ENCODE results near the gene LRRC47.
"Not testable (repeated sequence)": the region's sequence is repeated elsewhere in the genome, so short reads cannot be mapped to it uniquely, and the experiment has no call there.

The LRRC47 gene

GRCh38 chr1:3771108-3772026, 24.9 kb downstream of the LRRC47 start:
- DNase-seq, result no peak

- DNase-seq, result no peak
These were observed 26.1 kb downstream of the LRRC47 start for GRCh38 chr1:3770047-3770765.

- DNase-seq, result no peak
These were observed 27.4 kb downstream of the LRRC47 start for GRCh38 chr1:3768811-3769390.

- DNase-seq, result no peak
These were observed 28.9 kb downstream of the LRRC47 start for GRCh38 chr1:3767328-3767925.

GRCh38 chr1:3763351-3764125, 32.8 kb downstream of the LRRC47 start:
- DNase-seq, result no peak

- no peak for DNase-seq
These were observed 33.4 kb downstream of the LRRC47 start for GRCh38 chr1:3762873-3763228.

- DNase-seq, result no peak
These were observed 34.0 kb downstream of the LRRC47 start for GRCh38 chr1:3762151-3762872.

- DNase-seq, result no peak
These were observed 34.8 kb downstream of the LRRC47 start for GRCh38 chr1:3761296-3762010.

- no peak for DNase-seq
These were observed 36.5 kb downstream of the LRRC47 start for GRCh38 chr1:3759796-3760195.

GRCh38 chr1:3759164-3759563, 37.1 kb downstream of the LRRC47 start:
- no peak for DNase-seq

GRCh38 chr1:3756394-3756793, 39.9 kb downstream of the LRRC47 start:
- no peak for DNase-seq

GRCh38 chr1:3753656-3754454, 42.4 kb downstream of the LRRC47 start:
- no peak for DNase-seq

GRCh38 chr1:3752400-3752945, 43.8 kb downstream of the LRRC47 start, which contains the start of gene CCDC27:
TSS of gene CCDC27 (plus strand) at chr1:3752450. CDS start at chr1:3752482, 32 bp downstream.
- DNase-seq, result no peak

GRCh38 chr1:3750741-3751140, 45.6 kb downstream of the LRRC47 start:
- no peak for DNase-seq

GRCh38 chr1:3749512-3749911, 46.8 kb downstream of the LRRC47 start:
- no peak for DNase-seq

GRCh38 chr1:3748316-3748900, 47.9 kb downstream of the LRRC47 start:
- DNase-seq, result not testable (repeated sequence)

GRCh38 chr1:3747903-3748302, 48.4 kb downstream of the LRRC47 start:
- DNase-seq, result no peak

- DNase-seq, result no peak
These were observed 48.8 kb downstream of the LRRC47 start for GRCh38 chr1:3747522-3747848.

GRCh38 chr1:3746830-3747521, 49.3 kb downstream of the LRRC47 start:
- DNase-seq, result peak; percentile 45

Measured in NCI-H510A treated with DMSO at 0.1 percent for 48 hours (cell line).